PC-9 (cell line): ENCODE data around the gene GIGYF2.

Source experiments
- EZH2 ChIP-seq: fragments of 200-600 bp; sonication (generic); IDR thresholded peaks from 2 replicates; pipeline ENCODE4 v1.8.0; 2017; ENCODE audit warnings: antibody characterized with exemption, low read depth
- TF ChIP-seq, protein P1 (sequence below): fragments of 200-600 bp; sonication (generic); conservative IDR thresholded peaks from 2 replicates; pipeline ENCODE4 v1.6.1; 2017; ENCODE audit warnings: mixed run types, antibody characterized with exemption, mild to moderate bottlenecking, moderate library complexity

DNA sequence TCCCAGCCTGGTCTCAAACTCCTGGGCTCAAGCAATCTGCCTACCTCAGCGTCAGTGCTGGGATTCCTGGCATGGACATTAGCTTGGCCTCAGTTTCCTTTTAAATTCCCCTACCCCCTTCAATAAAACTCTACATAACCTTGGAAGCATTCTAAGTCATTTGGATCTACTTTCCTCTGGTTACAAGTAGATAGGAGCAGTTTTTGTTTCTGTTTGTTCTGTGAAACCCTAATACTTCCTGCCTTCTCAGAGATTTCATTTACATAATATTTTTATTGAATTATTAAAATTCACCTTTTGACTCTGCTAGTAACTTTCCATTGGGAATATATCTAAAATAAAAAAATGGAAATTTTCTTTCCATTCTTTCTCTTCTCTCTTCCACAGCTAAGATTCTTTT, 25.9 kb downstream of the GIGYF2 start:
- TF ChIP-seq, protein P1, sequence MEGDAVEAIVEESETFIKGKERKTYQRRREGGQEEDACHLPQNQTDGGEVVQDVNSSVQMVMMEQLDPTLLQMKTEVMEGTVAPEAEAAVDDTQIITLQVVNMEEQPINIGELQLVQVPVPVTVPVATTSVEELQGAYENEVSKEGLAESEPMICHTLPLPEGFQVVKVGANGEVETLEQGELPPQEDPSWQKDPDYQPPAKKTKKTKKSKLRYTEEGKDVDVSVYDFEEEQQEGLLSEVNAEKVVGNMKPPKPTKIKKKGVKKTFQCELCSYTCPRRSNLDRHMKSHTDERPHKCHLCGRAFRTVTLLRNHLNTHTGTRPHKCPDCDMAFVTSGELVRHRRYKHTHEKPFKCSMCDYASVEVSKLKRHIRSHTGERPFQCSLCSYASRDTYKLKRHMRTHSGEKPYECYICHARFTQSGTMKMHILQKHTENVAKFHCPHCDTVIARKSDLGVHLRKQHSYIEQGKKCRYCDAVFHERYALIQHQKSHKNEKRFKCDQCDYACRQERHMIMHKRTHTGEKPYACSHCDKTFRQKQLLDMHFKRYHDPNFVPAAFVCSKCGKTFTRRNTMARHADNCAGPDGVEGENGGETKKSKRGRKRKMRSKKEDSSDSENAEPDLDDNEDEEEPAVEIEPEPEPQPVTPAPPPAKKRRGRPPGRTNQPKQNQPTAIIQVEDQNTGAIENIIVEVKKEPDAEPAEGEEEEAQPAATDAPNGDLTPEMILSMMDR, result no peak
- no peak for TF ChIP-seq EZH2
